Esophagus muscularis mucosa (tissue), 3 donors: ENCODE measurements around the gene LAMA3.

Experiments
- POLR2A ChIP-seq: fragments of 450-650 bp; IDR thresholded peaks from one replicate; pipeline ENCODE4 v1.6.1; 2017; ENCODE audit warnings: antibody characterized with exemption, moderate library complexity, mild to moderate bottlenecking, low read depth
- TF ChIP-seq, protein P1 (sequence below), 3 experiments: fragments of 200-600 bp in 2 of 3; fragments of 450-650 bp in 1 of 3; sonication (generic) in 2 of 3; IDR thresholded peaks; one replicate each; pipeline ENCODE4 v1.5.1; 2017 to 2019; ENCODE audit warnings: antibody characterized with exemption in 3 of 3, mild to moderate bottlenecking in 2 of 3, moderate library complexity in 1 of 3

DNA sequence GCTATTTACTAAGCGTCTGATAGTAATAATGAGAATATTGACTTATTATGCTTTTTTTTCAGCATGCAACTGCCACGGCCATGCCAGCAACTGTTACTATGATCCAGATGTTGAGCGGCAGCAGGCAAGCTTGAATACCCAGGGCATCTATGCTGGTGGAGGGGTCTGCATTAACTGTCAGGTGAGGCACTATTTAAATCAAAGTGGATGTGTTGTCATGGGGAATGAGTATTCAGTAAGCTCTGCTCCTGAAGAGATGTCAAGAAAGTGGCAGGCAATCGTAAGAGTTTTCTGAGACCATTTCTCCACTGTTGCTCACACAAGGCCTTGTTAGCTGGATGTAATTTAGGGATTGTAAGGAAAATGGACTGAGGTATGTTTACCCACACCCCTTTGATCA lies 74.1 kb downstream of the LAMA3 start:
- TF ChIP-seq, protein P1, sequence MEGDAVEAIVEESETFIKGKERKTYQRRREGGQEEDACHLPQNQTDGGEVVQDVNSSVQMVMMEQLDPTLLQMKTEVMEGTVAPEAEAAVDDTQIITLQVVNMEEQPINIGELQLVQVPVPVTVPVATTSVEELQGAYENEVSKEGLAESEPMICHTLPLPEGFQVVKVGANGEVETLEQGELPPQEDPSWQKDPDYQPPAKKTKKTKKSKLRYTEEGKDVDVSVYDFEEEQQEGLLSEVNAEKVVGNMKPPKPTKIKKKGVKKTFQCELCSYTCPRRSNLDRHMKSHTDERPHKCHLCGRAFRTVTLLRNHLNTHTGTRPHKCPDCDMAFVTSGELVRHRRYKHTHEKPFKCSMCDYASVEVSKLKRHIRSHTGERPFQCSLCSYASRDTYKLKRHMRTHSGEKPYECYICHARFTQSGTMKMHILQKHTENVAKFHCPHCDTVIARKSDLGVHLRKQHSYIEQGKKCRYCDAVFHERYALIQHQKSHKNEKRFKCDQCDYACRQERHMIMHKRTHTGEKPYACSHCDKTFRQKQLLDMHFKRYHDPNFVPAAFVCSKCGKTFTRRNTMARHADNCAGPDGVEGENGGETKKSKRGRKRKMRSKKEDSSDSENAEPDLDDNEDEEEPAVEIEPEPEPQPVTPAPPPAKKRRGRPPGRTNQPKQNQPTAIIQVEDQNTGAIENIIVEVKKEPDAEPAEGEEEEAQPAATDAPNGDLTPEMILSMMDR (IDR thresholded peaks at IDR 0.05): no peak
- TF ChIP-seq POLR2A: no peak
